Stimulated activated naive CD4-positive, alpha-beta T cell treated with Interleukin-2 at 50 U/mL for 16 hours (primary cell): ENCODE results near the gene KIAA1958.

Experiments used
- DNase-seq: peaks from one replicate; lab custom pipeline; 2025; lab: John Stamatoyannopoulos, UW

Gene KIAA1958

DNA sequence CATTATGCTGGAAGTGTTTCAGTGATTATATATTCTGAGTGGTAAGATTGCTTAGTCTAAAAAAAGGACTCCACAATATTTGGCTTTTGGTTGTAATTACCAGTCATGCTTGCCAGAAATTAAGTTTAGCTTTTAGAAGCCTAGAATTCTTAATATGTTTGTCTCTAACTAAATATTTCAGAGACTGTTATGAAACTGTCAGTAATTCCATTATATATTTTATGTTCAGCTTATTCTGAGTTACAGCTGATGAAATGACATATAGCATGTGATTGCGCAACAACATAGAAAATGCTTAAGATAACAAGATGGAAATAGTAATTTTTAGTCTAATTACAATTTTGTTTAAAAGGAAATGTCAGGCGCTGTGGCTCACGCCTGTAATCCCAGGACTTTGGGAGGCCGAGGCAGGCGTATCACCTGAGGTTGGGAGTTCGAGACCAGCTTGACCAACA is 44.2 kb downstream of the KIAA1958 start:
- DNase-seq: no peak

DNA sequence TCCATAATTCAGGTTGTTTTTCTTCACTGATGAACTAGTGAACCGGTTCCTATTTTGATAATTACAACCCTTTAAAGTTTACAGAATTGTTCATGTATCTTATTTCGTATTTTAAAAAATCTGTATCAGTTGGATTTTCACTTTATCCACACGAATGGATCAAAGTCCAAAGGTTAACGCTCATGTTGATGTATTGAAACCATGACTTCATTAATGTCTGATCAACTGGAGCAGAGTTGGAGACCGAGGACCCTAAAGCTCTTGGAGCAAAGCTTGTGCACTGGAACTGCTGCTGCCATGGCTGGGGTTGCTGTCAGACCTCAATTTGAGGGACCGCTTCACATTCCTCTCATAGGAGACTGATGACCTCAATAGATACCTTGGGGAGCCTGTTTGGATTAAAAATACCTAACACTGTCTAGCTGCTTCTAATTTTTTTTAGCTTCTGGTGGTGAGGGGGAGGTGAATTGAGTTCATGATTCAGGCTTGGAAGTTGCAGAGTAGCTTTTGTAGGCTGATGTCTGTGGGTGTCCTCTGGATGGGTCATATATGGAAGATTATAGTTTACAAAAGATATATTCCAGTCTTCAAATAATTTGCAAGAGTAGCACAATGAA is 45.1 kb downstream of the KIAA1958 start:
- no peak for DNase-seq

DNA sequence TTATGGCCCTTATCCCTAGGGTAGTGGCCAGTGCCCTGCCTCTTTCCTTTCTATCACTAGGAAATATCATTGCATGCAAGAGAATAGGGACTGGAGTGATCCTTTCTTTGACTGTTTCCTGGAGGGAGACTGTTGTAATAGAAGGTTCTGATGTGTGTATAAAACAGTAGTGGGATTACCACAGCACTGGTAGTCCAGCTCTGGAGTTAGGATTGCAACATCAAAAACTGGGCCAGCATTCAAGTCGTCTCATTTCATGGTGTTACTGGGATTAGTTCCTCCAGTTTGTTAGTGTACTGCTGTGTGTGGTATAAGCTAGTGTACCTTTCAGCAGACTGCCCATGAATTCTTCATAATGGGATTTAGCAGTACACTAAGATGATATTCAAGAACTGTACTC is 45.8 kb downstream of the KIAA1958 start:
- no peak for DNase-seq

DNA sequence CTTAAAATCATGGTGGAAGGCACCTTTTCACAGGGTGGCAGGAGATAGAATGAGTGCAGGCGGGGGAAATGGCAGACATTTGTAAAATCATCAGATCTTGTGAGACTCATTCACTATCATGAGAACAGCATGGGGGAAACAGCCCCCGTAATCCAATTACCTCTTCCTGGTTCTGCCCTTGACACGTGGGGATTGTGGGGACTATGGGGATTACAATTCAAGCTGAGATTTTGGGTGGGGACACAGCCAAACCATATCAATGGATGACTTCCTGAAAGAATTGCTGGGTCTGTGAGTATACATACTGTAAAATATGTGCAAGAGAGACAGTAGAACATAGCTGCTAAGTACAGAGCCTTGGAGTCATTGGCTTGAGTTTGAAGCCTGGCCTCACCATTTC is 47.0 kb downstream of the KIAA1958 start:
- no peak for DNase-seq

DNA sequence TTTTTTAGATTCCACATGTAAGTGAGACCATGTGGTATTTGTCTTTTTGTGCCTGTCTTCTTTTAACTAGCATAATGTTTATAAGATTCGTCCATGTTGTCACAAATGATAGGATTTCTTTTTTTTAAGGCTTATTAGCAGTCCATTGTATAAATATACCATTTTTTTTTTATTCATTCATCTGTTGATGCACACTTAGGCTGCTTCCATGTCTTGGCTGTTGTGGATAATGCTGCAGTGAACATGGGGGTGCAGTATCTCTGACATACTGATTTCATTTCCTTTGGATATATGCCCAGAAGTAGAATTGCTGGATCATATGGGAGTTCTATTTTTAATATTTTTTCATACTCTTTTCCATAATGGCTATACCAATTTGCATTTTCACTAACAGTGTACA is 48.7 kb downstream of the KIAA1958 start:
- no peak for DNase-seq

DNA sequence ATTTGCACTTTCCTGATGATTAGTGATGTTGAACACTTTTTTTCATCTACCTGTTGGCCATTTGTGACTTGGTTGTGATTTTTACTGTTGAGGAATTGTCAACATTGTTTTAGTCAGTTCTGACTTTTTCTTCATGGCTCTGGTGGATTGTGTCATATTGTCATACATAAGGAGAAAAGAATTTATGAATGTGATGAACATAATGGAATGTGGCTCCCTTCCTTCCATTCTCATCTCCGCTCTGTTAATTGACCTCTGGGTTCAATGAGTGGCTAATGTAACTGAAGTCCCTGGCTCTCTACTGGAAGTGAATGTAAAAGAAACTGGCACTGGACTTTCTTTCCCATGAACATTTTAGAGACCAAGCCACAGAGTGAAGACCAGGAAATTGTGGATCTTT is 49.2 kb downstream of the KIAA1958 start:
- DNase-seq: no peak

DNA sequence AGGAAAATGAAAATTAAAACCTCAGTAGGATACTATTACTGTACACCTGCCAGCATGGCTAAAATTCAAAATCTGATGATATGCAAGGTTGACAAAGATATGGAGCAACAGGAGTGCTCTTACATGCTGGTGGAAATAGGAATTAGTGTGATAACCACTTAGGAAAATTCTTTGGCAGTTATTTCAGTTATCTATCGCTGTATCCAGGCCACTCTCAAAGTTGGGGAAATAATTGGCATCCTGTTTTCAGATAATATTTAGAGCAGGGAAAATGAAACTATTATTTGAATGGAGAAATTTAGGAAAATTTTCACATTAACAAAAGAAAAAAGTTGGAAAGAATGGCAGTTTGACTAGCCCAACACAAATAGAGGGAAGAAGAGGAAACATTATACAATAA is 50.9 kb downstream of the KIAA1958 start:
- no peak for DNase-seq

DNA sequence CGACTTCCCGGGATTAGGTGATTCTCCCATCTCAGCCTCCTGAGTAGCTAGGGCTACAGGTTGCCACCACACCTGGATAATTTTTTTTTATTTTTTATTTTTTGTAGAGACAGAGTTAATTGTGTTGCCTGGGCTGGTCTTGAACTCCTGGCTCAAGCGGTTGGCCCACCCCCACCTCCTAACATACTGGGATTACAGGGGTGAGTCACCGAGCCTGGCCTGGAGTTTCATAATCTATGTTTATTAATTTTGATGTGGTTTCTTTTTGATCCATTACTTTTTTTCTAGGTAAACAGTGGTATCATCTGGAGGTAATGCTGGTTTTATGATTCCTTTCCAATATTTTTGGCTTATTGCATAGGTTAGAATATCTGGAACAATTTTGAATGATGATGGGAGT is 54.2 kb downstream of the KIAA1958 start:
- DNase-seq: no peak

DNA sequence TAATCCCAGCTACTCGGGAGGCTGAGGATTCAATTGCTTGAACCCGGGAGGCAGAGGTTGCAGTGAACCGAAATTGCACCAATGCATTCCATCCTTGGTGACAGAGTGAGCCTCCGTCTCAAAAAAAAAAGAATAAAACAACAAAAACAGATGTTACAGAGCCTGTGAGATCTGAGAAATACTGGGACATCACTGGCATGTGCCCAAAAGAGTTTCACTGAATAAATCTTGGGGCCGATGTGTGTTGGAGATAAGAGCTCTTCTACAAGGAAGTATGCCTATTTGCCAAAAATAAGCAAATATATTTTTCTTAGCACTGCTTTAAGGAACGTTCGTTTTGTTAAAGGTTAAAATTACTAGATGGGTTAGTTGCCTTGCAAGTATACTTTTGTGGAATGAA is 55.1 kb downstream of the KIAA1958 start:
- no peak for DNase-seq

DNA sequence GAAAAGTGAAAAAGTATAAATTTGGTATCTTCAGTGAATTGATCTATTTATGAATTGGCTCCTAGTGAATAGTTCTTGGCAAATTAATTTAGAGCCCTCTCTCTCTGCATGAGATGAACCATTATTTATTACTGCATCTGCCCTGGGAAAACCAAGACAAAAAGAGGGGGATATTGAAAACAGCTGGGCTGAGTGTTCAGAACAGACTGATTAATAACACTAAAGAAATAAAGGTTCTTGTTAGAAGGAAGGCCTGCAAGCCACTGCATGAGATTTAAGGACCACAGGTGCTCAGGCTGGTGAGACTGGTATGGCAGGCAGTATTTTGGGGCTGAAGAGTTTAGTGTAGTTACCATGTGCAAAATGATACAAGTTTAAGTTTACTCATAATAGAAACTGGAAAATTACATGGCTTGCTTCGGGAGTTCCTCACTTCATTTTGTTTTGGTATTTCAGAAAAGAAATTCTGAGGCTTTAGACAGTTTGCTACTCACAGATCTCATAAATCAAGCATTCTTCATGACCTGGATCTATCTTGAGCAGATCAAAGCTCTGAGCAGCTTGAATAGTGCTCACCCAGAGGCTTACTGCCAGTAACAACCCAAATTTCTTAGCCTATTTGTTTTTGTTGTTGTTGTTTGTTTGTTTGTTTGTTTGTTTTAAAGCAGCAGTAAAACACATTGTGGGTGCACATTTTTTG is 56.1 kb downstream of the KIAA1958 start:
- DNase-seq: no peak

DNA sequence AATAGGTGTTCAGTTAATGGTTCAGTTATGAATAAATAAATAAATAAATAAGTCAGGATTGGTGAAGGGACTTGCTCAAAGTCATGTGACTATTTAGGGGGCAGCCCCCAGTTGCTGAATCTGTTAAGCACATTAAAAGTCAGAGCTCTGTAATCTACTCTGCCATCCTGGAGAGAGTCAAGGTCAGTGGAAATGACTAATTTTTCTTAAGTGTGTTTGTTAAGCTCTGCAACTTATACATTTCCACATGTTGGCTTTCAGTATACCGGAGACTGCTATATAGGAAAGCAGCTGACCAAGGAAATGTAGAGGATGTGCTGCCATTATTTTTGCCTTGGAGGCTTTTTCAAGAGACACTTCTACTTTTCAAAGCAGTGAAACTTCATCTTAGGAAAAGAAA is 57.9 kb downstream of the KIAA1958 start:
- DNase-seq: no peak

DNA sequence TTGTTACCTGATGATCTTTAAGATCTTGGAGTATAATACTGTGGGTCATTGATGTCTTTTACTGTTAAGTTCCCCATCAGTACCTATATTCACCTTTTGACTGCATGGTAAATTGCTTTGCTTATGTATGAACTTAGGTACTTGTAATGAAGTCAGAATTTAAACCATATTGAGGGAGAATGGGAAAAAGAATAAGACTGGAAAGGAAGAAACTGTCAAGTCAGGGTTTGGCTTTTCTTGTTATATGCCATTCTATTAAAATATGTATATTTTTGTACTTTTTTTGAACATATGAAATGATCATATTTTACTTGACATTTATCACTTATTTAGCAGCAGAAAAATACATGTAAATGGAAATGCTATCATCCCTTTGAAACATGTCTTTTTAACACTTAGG is 58.6 kb downstream of the KIAA1958 start:
- no peak for DNase-seq

DNA sequence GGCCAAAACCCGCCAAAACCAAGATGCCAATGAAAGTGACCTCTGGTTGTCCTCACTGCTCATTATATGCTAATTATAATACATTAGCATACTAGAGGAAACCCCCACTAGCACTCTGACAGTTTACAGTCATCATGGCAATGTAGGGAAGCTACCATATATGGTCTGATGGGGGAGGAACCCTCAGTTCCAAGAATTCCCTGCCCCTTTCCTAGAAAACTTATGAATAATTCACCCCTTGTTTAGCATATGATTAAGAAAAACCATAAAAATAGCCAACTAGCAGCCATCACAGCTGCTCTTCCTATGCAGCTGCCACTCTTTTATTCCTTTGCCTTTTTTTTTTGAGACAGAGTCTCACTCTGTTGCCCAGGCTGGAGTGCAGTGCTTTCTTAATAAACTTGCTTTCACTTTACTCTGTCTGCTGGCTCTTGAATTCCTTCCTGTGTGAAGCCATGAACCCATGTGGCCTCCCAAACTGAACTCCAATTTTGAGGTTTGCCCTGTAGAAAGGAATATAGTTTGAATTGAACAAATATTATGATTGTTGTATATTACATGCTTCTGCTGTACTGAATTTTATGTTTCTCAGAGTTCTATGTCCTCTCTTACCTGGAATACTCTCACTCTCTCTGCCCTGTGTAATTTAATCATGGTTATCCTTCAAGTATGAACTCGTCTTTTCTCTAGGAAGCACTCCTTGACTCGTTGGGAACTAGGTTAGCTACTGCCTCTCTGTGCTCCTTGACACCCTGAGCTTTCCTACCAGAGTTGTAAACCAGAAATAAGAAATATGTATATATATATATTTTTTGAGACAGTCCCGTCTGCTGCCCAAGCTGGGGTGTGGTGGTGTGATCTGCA is 59.8 kb downstream of the KIAA1958 start:
- no peak for DNase-seq

DNA sequence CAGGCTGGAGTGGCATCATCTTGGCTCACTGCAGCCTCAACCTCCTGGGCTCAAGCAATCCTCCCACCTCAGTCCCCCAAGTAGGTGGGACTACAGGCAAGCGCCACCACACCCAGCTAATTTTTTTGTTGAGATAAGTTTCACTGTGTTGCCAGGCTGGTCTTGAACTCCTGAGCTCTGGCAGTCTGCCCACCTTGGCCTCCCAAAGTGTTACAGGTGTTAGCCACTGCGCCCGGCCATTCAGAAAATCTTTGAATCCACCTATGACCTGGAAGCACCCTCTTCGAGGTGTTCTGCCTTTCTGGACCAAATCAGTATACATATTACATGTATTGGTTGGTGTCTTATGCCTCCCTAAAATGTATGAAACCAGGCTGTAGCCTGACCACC is 61.4 kb downstream of the KIAA1958 start:
- no peak for DNase-seq

DNA sequence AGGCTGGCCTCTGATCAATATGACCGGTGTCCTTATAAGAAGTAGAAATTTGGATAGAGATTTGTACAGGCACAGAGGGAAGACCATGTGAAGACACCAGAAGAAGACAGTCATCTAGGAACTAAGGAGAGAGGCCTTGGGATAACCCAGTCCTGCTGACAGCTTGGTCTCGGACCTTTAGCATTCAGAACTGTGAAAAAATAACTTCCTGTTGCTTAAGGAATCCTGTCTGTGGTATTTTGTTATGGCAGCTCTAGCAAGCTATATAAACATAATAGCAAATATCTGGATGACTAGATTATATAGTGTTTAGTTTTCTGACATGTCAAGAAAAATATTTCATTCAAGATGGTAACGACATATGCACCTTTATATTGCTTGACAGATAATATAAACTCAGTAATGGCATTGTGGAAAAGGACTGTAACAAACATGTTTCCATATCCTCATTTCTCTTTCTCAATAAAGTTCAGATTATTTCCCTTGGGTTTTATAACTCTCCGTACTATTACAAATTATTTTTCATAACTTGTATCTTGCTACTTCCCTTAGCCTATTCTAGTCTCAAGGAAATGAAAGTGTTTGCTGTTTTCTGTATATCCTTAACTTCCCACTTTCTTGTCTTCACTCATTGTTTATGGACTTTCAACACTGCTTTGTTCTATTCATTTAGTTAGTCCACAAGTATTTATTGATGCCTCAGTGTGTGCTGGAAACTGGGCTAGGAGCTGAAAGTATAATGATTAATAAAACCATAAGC is 62.4 kb downstream of the KIAA1958 start:
- no peak for DNase-seq

DNA sequence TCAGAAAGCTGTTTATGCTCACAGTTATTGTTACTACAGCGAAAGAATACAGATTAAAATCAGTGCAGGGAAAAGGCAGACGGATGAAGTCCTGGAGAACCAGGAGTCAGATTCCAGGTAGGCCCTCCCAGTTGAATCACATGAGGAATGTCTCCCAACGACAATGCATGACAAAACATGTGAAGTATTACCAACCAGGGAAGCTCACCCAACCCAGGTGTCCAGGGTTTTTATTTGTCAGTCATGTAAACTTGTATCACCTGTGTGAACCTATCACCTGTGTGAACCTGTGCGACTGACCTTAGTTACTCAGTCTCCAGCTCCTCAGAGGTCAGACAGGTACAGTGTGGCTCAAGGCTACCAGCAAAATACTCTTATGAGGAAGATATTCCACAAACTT is 63.9 kb downstream of the KIAA1958 start:
- DNase-seq: no peak

DNA sequence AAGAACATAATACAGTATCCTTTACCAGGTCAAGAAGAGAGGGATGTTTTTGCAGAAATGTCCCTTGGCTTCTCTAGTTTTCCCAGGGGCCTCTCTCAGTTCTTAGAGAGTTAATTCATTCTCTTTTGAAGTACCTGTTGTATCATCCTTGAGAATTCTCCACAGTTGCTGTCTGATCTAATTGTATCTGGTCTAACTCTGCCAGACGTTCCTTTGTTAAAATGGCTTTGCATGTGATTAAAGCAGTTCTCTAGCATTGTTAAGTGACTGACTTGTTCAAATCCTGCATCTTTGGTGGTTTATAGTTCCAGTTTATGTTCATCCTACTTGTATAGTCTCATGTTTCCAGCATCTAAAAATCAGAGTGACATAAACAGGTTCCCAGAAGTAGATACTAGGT is 65.0 kb downstream of the KIAA1958 start:
- no peak for DNase-seq

DNA sequence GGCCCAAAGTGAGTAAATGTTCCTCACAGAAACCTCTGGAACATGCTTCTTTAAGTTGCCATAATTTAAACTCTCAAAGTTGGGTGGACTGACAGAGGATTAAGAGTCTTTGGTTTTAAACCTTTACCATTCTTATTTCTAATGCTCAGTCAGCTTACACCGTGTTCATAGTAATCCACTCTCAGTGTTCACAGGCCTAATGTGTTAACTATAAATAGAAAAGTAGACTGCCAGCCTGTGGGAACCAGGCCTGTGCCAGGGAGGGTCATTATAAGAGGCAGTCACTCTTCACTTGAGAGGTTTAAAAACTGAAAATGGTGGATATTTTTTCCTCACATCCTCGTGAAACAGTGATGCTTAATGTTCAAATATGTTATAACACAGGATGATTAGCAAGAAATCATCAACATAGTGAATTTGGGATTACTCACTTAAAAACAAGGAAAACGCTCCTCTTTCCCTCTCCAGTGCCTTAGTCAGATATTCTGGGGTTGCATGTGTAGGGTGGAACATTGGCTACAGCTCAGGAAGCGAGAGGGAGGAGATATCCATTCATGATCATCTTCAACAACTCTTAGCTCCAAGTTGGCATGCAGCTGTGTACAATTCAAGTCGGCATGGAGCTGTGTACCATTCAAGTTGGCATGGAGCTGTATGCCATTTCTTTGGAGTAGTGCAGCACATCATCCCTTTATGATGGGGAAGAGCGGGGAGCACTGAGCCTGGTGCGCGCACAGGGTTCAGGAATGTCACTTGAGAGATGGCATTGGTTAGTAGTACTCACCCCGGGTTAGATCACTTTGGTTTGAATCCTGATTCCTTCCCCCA is 65.8 kb downstream of the KIAA1958 start:
- DNase-seq: no peak

DNA sequence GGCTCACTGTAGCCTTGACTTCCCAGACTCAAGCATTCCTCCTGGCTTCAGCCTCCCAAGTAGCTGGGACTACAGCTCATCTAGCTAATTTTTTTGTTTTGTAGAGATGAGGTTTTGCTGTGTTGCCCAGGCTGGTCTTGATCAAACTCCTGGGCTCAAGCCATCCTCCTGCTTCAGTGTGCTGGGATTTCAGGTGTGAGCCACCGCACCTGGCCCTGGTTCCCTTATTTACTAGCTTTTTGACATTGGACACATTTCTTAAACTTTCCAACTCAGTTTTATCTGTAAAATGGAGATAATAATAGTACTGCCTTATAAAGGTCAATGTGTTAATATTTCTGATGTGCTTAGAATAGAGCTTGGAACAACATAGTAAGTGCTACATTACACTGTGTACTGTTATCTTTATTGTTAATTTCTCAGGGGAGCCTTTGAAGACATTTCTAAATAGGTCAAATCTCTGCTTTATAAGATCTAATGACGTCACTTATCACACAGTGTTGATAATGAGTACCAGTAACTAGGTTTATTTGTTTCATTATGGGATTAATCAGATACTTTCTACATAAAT is 66.7 kb downstream of the KIAA1958 start:
- no peak for DNase-seq

DNA sequence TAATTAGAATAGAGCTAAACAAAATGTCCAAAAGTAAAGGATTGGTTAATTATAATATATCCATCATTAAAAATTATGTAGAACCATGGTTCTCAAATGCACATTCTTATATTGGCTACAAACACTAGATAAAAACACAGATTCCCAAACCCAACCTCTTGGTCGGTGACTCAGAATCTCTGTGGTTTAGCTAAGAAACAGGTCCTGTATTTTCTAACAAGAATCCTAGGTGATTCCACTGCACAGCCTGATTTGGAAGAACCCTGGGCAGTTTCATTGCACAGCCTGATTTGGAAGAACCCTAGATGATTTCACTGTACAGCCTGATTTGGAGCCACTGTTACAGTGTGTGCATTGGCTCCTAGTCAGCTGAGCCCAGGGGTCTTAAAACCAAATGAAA is 67.9 kb downstream of the KIAA1958 start:
- no peak for DNase-seq

DNA sequence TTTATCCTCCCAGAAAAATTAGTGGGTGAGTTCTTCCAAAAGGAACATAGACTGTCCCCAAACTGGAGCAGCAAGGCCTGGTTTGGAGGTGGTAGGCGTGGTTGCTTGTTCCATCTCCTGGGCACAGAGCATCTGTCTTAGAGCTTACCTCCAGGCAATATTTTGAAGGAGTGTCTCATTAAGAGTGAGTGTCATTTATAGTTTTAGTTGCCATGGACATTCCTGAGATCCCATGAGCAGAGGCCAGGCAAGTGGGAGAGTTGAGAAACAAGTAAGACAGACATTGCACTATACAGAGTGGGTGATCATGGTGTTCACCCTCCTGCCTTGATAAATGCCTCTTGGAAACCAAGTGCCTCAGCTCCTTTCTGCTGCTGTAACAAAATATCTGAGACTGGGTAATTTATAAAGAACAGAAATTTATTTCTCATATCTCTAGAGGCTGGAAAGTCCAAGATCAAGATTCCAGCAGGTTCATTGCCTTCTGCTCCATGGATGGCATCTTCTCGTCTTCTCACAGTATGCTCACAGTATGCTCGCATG is 68.5 kb downstream of the KIAA1958 start:
- no peak for DNase-seq
